Stomach (tissue), 9 donors: ENCODE results near the gene NBDY. TPM values are rescaled to one million over a fixed set of nuclear protein-coding genes. Genes with fewer than 3 reads are reported as not detected.

Source experiments
- DNase-seq, 2 donors: peaks; one replicate each; pipeline versions ENCODE4 v3.0.0 to v3.0.0-alpha.2; 2013 to 2019
- H3K27ac ChIP-seq, 5 donors: fragments of 200-600 bp in 4 of 5; sonication (generic) in 4 of 5; one replicate each; pipeline ENCODE4 v1.5.1; 2013 to 2019; ENCODE audit warnings: mild to moderate bottlenecking in 1 of 5, moderate library complexity in 1 of 5
- H3K27me3 ChIP-seq, 3 donors: fragments of 200-600 bp; sonication (generic); one replicate each; pipeline ENCODE4 v1.5.1; 2017 to 2019; ENCODE audit warnings: mixed run types in 1 of 3
- H3K36me3 ChIP-seq, 4 donors: fragments of 200-600 bp; sonication (generic); 1 replicate in 3 of 4; 2 replicates in 1 of 4; pipeline ENCODE4 v1.5.1; 2016 to 2019
- H3K4me1 ChIP-seq, 4 donors: fragments of 200-600 bp; sonication (generic); one replicate each; pipeline ENCODE4 v1.5.1; 2016 to 2019
- H3K4me3 ChIP-seq, 4 donors: fragments of 200-600 bp; sonication (generic) in 3 of 4; one replicate each; pipeline ENCODE4 v1.5.1; 2016 to 2019; ENCODE audit warnings: mild to moderate bottlenecking in 1 of 4
- H3K9me3 ChIP-seq, 4 donors: fragments of 200-600 bp; sonication (generic); one replicate each; pipeline ENCODE4 v1.5.1; 2016 to 2019
- CTCF ChIP-seq, 7 experiments: fragments of 450-650 bp in 4 of 7; fragments of 200-600 bp in 3 of 7; sonication (generic) in 3 of 7; IDR thresholded peaks; one replicate each; pipeline ENCODE4 v1.5.1; 2016 to 2019; ENCODE audit warnings: antibody characterized with exemption in 7 of 7, control low read depth in 2 of 7, mild to moderate bottlenecking in 1 of 7
- EP300 ChIP-seq: sonication (generic); formaldehyde crosslinking; IDR thresholded peaks from one replicate; pipeline ENCODE4 v1.6.1; 2017; ENCODE audit warnings: antibody characterized with exemption
- POLR2A ChIP-seq, 4 donors: fragments of 450-650 bp; IDR thresholded peaks; one replicate each; pipeline ENCODE4 v1.6.1; 2016; ENCODE audit warnings: antibody characterized with exemption in 4 of 4, control low read depth in 2 of 4, mild to moderate bottlenecking in 1 of 4, moderate library complexity in 1 of 4
- POLR2AphosphoS5 ChIP-seq, 3 donors: sonication (generic); formaldehyde crosslinking; IDR thresholded peaks; one replicate each; pipeline ENCODE4 v1.6.1; 2016; ENCODE audit warnings: antibody characterized with exemption in 3 of 3
- WGBS, 5 donors: extraction: QIAGEN DNeasy Blood & Tissue Kit in 3 of 5; methylation state at CpG; one replicate each; pipeline versions ENCODE4 v1.1.5 to v1.1.7; 2013 to 2018; 5-methylcytosine and 5-hydroxymethylcytosine counted together
- intact Hi-C: fragments of 100-400 bp; cut with DNase I; formaldehyde crosslinking; loops from one replicate; pipeline ENCODE4 v1.15.1; 2023; ENCODE audit warnings: low total_unique reads
- polyA plus RNA-seq, 3 donors: library from polyadenylated mRNA; stranded (reverse); fragments of 200-250 nt; gene quantifications; one replicate each; pipeline ENCODE4 v1.2.3, GENCODE V29; 2013
- total RNA-seq, 5 donors: library from RNA; depleted of rRNA; stranded (reverse); fragments of >200 nt; gene quantifications; one replicate each; pipeline versions ENCODE4 v1.1.0 to v1.2.3, GENCODE V29; 2014 to 2016
- donor health status: healthy with polysubstance abuse.
- donor health status: Bipolar disorder and iron deficiency.
- donor health status: healthy.

Gene NBDY
- total and polyA plus RNA-seq, 8 donors: 5.7 to 46.6 (median 16.5) TPM; not detected in 1

- H3K4me3 ChIP-seq: peak overlapping the region in 2 of 4 donors; percentile 53 to 67
- WGBS, 5 donors: 23 to 55% (median 35%) methylated on average over 9 to 20 of the region's 20 CpGs
These were observed 35.3 kb downstream of the NBDY start for GRCh38 chrX:56764153-56764974.

GRCh38 chrX:56764975-56765791 is 36.1 kb downstream of the NBDY start:
- peak in 1 of 2 donors; percentile 38 for DNase-seq
- intact Hi-C loops: loop anchor here (10.0 kb wide), 1 partner anchor 220 kb away; no protein-coding TSS in a partner anchor
- Histone ChIP-seq H3K27ac (peak overlapping the region in 3 of 5 donors; percentile 27 to 88 (median 85)), H3K4me3 (peak overlapping the region in 1 of 4 donors; percentile 67), H3K27me3 (peaks cover 0 to 3% (median 0%) of the 10 kb centered on the region in 3 donors), H3K36me3 (peaks cover 0 to 7% (median 0%) of the 10 kb centered on the region in 4 donors), H3K4me1 (peaks cover 0 to 47% (median 19%) of the 10 kb centered on the region in 4 donors), H3K9me3 (no peaks in the 10 kb centered on the region)
- TF ChIP-seq CTCF (IDR thresholded peaks at IDR 0.05): no peak
- no peak for TF ChIP-seq POLR2AphosphoS5 (IDR thresholded peaks at IDR 0.05)
- TF ChIP-seq EP300: no peak
- no peak for TF ChIP-seq POLR2A (IDR thresholded peaks at IDR 0.05)
- WGBS, 5 donors: 44 to 71% (median 61%) methylated on average over 14 to 15 of the region's 15 CpGs

More at GRCh38 chrX:56764153-56764974, 35.3 kb downstream of the NBDY start:
- peak; percentile 66 to 95 for DNase-seq
- H3K27ac ChIP-seq: peak overlapping the region in 4 of 5 donors; percentile 27 to 88 (median 81)
- H3K27me3 ChIP-seq: peaks cover 0 to 3% (median 0%) of the 10 kb centered on the region in 3 donors
- H3K4me1 ChIP-seq: peaks cover 0 to 47% (median 19%) of the 10 kb centered on the region in 4 donors
- intact Hi-C loops: loop anchor here (10.0 kb wide), 1 partner anchor 220 kb away; no protein-coding TSS in a partner anchor
- TF ChIP-seq POLR2A (IDR thresholded peaks at IDR 0.05) (no peak), EP300 (no peak), POLR2AphosphoS5 (IDR thresholded peaks at IDR 0.05) (peak in 1 of 3 donors; percentile 31), CTCF (IDR thresholded peaks at IDR 0.05) (peak in 4 of 7 experiments; percentile 18 to 74 (median 40))
- H3K9me3 ChIP-seq: no peaks in the 10 kb centered on the region
- peaks cover 0 to 7% (median 0%) of the 10 kb centered on the region in 4 donors for H3K36me3 ChIP-seq

- Histone ChIP-seq H3K36me3 (peaks cover 0 to 7% (median 0%) of the 10 kb centered on the region in 4 donors), H3K4me3 (no peak overlapping the region), H3K9me3 (no peaks in the 10 kb centered on the region), H3K27me3 (no peaks in the 10 kb centered on the region), H3K27ac (peak overlapping the region in 2 of 5 donors; percentile 85 to 88), H3K4me1 (peaks cover 0 to 47% (median 19%) of the 10 kb centered on the region in 4 donors)
- TF ChIP-seq POLR2AphosphoS5 (IDR thresholded peaks at IDR 0.05) (no peak), POLR2A (IDR thresholded peaks at IDR 0.05) (no peak), EP300 (no peak), CTCF (IDR thresholded peaks at IDR 0.05) (no peak)
- WGBS, 5 donors: 59 to 78% (median 71%) methylated on average over 8 of the region's 8 CpGs
- intact Hi-C loops: loop anchor here (10.0 kb wide), 1 partner anchor 219 kb away; no protein-coding TSS in a partner anchor
- DNase-seq: peak; percentile 17 to 21
These were observed 36.9 kb downstream of the NBDY start for GRCh38 chrX:56765811-56766553.
